ENCODE results near the gene ARL14.

ARL14 gene

DNA sequence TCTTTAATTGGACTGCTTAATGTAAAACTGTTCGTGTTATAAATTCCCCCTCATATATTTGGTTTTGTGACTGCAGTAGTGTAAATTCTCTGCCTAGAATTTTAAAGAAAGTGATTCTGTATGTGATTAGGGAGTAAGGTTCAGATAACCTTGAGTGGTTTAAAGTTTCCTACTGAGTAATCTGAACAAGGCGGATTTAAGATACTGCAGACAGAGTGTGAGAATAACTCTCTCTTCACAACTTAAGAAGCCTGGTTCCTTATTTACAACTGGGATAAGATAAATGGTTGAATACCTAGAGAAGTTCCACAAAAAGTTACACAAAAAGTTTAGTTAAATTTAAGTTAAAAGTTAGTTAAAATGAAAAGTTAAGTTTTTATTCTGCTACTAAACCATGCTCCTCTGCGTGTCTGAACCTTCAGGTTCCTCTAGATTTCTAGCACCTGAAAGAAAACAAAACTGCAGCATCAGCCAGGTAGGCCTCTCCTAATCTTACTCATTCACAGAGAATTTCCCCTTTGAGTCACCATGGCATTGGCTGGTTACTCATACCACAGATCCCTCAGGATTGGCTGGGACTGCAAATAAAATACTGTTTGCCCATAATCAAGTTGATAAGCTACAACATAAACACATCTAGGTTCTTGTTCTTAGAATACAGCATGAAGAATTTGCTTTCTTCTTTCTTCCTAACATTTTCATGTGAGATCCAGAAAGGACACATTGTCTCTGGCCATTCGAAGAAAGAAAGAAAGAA is at the start of gene ARL14:
ARL14 (plus strand) TSS at position 614 of the 757 bp plus-strand sequence. CDS start 187 bp downstream, outside the sequence.
- no peak for DNase-seq

DNA sequence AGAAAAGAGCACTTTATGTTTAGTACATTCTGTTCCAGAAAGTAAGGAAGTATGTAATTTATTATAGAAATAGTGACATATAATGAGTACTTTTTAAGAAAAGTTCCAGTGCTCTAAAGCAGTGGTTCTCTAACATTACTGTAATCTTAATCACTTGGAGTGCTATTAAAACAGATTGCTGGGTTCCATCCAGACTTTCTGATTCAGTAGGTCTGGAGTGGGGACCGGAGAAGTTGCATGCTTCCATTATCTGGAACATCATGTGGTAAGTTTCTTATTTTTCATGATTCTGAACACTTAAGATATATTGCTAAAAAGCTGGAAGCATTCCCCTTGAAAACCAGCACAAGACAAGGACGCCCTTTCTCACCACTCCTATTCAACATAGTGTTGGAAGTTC is 47.5 kb upstream of the ARL14 start:
- no peak for DNase-seq

DNA sequence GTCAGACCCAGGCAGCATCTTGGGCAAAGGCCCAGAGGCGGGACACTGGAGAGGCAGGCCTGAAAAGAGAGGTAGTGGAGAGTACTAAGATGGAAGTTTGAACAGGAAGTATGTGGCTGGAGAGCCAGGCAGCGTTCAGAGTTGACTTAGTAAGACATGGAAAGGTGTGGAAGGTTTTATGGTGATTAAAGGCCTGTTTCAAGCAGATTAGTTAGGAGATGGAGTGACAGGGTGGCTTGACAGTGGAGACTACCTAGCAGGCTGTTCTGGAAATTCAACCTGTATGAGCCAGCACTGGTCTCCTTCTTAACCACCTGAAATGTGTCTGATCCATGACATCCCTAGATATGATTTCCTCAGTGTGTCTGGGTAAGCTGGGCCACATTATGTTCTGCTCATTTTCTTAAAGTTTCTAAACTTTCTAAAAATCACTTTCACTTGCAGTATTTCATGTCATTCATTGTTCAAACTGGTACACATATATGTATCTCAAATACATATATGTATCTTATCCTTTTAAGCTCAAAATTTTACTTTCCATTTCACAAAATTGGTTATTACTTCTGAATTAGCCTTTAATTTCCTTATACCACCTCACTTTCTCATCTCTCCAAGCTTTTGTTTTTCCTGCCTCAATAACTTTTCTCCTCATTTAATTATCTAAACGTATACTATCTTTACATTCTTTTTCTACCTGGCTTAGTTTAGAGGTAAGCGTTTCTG is 43.4 kb upstream of the ARL14 start:
- no peak for DNase-seq

DNA sequence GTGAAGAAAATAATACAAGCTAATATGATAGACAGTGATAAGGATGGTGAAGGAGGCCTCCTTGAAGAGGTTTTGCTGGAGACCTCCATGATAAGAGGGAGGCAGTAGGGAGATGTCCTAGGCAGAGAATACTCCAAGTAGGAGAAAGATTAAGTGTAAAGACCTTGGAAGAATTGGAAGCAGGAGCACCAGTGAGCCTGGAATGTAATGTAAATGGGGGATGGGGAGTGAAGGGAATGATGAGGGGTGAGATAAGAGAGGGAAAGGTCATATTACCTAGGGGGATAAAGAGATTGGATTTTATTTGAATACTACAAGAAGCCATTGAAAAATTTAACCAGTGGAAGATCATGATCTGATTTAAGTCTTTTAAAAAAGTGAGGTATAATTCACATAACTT is 41.7 kb upstream of the ARL14 start:
- DNase-seq: no peak

DNA sequence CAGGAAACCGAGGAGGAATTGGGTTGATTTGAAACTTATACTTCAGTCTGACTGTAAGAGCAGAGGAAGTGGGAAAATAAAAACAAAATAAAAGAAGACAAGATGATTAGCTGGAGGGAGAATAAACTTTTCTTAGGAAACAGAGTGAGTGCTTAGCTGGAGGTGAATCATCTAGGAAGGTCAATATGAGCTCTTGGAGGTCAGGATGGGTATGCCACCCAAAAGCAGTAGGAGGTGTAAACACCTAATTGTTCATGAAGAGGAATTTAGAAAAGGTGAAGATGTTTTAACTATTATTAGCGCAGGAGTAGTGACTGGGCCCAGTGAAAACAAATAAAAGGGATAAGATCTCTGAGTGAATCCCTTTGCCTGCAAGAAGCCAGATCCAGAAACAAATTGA is 39.9 kb upstream of the ARL14 start:
- no peak for DNase-seq

DNA sequence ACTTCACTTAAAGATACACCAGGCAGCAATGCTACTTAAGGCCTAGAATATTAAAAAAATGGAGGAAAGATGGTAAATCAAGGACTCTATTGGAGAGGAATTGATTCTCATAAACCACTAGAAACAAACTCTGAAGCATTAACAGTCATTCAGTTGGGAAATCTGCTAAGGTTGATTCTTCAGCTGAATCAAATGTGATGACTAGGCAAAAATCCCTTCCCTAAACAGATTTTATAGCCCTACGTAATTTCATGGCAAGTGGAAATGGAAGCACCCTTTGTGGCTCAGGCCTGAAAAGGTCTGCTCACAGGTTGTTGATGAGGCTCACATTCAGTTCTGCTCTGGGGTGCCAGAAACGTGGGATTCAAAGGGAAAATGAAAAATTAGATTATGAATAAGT is 38.8 kb upstream of the ARL14 start:
- DNase-seq: no peak

DNA sequence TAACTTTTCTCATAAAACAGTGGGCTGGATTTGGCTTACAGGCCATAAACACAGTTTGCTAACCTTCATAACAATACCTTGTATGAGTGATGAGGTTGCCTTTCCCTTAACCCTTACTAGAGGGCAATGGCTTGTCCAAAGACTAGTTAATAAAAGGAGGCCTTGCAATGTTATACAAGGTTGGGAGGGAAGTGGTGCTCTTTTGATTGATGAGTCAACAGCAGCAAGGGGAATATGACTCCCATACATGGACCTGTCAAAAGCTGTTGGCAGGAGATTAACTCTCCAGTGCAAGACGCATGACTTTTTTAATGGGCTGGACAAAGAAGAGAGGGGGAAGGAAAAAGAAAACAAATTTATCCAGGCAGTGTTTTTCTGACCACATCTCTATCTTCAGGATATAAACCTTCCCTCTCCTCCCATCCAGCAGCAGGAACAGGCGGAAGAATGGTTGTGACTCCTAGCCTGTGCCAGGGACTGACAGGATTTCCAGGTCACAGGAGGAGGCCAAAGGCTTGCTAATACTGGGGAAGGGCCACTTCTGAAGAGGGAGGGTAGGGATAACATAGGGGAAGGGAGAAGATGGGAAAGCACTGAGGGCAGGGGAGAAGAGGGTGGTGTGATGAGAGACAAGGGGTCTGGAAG is 35.2 kb upstream of the ARL14 start:
- DNase-seq: no peak

DNA sequence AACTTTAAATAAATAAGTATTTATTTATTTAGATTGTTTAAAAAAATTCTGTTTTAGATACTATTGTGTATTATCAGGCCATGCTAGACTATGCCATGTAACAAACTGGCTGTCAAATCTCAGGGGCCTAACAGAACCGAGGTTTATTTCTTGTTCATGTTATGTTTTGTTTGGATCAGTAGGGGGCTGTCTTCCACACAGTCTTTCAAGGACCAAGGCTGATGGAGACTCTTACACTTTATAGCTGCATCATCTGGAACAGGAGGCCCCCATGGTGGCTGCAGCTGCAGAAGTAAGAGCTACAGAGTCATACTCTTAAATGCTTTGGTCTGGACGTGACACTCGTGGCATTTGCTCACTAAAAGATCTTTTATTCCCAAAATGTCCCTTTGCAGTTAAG is 33.0 kb upstream of the ARL14 start:
- DNase-seq: no peak

DNA sequence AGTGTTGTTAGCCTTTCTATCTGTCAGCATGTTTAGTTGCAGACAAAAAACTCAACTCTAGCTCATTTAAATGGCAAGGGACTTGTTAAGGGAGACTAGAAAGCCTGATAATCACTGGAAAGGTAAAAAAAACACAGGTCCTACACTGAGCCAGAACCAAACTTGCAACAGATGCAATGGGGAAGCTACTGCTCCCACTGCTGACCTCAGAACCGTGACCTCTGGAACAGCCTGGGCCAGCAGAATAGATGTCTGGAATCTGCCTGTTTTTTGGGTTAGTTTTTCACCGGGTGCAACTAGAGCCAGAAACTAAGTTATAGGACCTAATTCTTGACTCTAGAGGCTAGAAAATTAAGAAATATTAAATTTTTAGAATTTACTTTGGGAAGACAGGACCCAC is 32.5 kb upstream of the ARL14 start:
- no peak for DNase-seq

DNA sequence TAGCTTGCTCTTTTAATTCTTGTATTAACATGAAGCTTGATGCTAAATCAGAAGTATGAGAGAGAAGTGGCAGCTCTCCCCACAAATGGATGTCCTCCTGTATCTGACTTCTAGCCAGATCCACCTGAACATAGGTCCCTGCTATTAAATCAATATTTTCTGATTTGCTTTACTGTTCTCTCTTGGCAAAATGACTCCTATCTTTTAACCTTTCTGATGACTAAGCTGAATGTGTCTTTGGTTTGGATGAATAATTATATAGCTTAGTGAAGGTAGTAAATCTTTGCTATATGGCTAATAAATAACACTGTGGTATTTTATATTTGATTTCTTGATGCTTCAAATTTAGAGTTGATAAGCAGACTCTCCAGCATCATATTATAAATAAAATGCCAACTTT is 28.3 kb upstream of the ARL14 start:
- no peak for DNase-seq

DNA sequence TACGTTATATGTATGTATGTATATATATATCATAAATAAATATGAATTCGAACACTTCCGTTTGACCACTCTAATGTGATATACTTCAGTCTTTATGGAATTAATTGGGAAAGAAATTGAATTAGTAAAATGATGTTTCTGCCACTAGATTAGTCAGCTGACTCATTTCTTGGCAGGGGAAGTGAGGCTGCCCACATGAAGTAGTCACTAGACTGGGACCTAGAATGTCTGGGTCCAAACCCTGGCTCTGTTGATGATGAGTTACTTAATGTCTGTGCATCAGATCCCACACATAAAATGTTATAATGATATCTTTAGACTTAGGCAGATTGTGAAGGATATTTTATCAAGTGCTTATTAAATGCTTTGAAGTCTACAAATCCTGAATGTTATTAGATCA is 27.4 kb upstream of the ARL14 start:
- DNase-seq: no peak

DNA sequence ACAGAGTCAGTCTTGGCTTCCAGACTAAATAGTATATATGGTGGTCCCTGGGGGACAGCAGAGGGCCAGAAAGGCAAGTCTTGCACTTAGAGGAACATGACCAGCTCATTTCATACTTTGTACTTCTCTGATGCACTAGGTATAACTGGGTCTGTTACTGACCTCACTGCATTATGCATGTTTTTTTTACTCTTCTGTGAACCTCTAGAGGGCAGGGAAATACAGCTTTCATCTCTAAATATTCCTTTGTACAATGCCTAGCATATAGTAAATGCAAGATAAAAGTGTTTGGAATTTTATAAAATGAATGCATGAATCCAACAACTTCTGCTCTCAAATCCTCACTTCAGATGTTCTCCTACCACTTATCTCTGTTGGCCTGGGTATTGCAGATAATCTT is 23.4 kb upstream of the ARL14 start:
- no peak for DNase-seq

DNA sequence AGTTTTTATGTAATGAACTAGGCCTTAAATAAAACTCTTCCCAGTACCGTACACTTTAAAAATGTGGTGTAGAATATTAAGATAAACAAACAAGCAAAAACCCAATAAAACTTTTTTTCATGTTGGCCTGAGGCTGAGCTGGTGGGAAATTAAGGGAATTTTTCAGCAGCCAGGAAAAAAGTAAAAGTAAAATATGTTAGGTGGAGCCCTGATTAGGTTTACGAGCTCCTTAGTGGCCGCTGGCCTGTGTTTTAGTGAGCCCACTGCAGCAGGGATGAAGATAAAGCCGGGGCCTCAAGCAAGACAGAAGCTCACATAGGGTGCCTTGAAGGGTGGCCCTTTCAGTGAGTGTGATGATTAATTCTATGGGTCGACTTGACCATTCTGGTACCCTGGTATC is 16.1 kb upstream of the ARL14 start:
- DNase-seq: no peak

DNA sequence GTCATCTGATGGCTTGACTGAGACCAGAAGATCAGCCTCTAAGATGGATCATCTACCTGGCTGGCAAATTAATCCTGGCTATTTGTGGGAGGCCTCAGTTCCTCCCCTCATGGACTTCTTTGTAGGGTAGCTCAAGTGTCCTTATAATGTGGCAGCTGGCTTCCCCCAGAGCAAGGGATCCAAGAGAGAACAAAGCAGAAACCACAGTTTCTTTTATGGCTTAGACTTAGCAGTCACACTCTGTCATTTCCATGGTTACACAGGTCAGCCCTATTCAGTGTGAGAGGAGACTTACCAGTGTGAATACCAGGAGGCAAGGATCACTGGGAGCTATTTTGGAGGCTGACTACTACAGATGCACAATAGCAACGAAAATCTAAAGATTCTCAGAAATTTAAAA is 15.3 kb upstream of the ARL14 start:
- DNase-seq: no peak

DNA sequence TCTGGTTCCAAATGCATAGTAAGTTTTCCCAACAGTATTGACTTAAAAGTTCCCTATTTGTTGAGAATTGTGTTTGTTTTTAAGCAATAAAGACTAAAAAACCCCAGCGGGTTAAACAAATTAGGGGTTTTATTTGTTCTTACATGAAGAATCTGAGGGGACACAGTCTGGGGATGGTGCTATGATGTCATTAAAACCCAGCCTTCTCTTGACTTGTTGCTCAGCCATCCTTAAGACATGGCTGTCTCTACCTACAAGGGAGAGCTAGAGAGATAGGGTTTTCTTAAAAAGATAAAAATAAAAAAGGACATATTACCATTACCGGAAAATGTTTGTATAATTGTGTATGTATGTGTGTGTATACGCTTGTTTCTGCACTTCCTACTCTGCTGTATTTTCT is 11.7 kb upstream of the ARL14 start:
- no peak for DNase-seq

DNA sequence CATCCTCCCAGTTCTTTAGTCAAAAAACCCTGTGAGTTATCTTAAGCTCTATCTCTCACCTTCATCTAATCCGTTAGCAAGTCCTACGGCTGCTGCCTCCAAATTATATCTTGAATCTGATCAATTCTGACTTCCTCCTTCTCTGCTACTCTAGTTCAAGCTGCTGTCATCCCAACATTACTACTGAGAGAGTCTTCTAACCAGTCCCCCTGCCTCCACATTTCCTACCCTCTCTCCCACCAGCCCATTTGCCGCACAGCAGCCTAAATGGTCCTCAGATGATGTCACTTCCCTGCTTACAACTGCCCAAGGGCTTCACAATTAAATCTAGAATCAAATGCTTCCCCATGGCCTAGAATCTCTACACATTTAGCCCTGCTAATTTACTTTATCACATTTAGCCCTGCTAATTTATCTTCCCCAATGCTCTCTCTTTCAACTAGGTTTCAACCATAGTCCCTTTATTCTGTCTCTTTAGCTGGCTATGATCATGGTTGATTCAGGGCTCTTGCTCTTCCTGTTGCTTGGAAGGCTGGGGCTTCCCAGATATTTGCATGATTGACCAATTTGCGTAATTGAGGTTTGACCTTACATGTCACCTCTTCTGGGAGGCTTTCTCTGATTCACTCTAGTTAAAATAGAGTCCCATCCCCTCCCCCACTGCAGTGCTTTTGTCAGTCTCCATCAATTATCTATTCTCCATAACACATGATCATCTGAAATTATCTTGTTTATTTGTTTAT is 11.0 kb upstream of the ARL14 start:
- DNase-seq: no peak

DNA sequence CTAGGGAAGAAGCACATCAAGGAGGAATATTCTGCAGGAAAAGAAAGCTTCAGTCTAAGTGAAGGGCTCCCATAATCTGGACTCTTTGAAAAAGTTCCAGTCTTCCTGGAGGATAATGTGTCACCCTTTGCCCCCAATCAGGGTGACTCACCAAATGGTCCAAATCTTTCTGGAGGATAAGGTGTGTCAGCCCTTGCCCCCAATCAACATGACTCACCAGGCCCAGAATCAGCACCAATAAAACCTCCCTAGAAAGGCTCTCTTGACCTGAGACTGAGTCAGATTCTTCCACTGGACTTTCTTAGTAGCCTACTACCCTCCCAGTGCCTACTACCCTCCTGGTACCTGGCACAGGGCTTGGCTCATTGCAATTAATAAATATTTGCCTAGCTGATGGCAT is 9.5 kb upstream of the ARL14 start:
- no peak for DNase-seq

DNA sequence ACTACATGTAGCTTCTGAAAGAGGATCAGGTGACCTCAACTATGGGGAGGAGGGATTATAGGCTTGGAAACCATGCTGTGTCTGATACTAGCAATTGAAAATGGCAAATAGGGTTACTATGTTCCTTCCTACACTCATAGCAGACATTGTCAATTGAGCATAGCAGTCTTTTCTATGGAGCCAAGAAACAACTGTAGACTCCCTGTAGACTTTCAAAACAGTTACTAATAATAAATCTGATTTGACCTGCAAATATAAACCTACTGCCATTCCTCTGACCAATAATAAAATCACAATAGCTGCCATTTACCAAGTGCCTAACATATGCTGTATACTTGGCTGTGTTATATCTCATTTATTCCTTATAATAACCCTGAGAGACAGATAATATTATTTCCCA is 8.5 kb upstream of the ARL14 start:
- no peak for DNase-seq

DNA sequence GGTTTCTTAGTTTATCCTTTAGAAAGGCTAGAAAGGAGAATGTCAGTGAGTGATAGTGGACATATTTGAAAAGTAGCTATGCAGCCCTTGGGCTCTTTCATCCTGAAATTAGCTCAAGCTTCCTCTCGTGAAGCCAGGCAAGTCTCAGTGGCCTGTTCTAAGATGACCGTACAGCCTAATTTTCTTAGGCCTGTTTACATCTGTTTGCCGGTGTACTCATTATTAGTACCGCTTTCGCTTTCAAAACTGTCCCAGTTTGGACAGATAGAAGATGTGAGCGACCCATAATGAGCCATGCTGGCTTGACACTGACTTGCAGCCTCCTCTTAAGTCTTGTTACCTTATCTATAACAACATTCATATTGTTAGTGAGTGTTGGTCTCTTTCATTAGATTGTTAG is 5.7 kb upstream of the ARL14 start:
- DNase-seq: no peak

DNA sequence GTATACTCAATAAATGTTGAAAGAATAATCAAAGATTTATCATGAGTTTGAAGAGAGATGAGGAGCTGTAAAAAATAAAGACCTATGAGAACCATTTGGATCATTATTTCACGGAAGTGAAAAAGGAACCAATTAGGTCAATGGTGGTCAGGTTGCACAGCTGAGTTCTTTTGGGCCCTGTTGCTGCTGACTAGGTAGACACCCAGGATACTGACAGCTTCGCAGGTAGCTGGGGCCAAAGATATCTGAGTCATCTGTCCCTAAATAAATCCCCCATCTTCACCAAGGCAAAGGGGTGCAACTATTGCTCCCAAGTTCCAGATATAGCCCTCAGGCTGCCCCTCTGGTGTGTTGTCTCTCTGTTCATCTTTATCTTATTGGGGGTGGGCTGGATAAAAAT is 5.0 kb upstream of the ARL14 start:
- DNase-seq: no peak

DNA sequence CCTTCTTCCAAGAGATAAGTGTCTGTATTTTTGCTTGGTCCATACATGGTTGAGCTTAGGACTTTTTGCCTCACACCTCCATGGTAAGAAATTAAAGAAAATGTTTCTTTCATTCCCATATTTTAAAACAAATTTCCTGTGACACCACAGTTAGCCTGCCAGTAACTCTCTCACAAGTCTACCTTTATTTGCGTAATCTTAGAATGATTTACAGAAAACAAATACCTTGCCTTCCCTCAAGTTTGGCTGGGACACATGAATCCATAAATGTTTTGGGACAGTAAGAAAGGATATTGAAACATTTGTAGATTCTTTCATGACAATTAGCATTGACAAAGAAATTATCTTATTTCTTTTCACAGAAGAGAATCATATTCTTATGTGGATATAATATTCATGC is 3.8 kb upstream of the ARL14 start:
- DNase-seq: no peak

DNA sequence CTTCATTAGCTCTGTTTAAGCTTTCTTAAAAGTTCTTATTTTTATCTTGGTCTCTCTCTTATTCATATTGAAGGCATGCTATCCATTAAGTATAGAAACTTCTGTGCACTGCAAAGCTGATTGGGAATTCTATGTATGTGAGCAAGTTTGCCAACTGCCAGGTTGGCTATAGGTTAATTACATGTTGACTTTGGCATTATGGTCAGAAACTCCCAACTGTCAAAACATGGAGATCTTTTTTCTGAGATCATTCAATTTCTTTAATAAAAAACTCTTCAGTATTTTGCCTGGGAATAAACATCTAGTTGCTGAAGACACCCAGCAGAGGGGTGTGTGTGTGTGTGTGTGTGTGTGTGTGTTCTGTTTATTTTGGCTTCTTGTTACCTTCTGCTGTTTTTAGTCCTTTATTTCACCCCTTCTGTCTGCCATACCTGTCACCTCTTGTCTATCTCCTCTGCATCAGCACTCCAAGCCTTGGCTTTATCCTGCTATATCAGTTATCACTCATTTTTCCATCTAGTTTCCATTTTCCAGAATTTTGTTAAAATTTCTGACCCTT is 1.3 kb upstream of the ARL14 start:
- no peak for DNase-seq

DNA sequence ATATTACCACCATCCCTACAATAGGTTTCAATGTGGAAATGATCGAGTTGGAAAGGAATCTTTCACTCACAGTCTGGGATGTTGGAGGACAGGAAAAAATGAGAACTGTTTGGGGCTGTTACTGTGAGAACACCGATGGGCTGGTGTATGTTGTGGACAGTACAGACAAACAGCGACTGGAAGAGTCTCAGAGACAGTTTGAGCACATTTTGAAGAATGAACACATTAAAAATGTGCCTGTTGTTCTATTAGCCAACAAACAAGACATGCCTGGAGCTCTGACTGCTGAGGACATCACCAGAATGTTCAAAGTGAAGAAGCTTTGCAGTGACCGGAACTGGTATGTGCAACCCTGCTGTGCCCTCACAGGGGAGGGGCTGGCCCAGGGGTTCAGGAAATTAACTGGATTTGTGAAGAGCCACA is 510 bp downstream of the ARL14 start:
- DNase-seq: no peak
